Right lobe of liver (tissue), 6 donors: ENCODE data around the gene SNAP25. TPM values are rescaled to one million over a fixed set of nuclear protein-coding genes. Genes with fewer than 3 reads are reported as not detected.

ENCODE experiments used
- ATAC-seq, 4 donors: fragments of 200-7000 bp; cut with Tn5 transposase; one replicate each; pipeline ENCODE4 v1.9.1; 2020; ENCODE audit warnings: mild to moderate bottlenecking in 4 of 4, moderate library complexity in 4 of 4
- DNase-seq, 3 donors: peaks; one replicate each; pipeline ENCODE4 v3.0.0-alpha.2; 2020
- H3K27ac ChIP-seq, 3 donors: fragments of 200-600 bp; one replicate each; pipeline ENCODE4 v1.8.0; 2022
- H3K27me3 ChIP-seq, 2 donors: fragments of 200-600 bp; one replicate each; pipeline ENCODE4 v1.8.0; 2022
- H3K36me3 ChIP-seq, 4 donors: fragments of 200-600 bp; sonication (generic) in 1 of 4; one replicate each; pipeline versions ENCODE4 v1.5.1 to v1.8.0; 2017 to 2022; ENCODE audit warnings: control low read depth in 1 of 4
- H3K4me1 ChIP-seq, 4 donors: fragments of 200-600 bp; sonication (generic) in 1 of 4; one replicate each; pipeline versions ENCODE4 v1.5.1 to v1.8.0; 2017 to 2022; ENCODE audit warnings: control low read depth in 1 of 4
- H3K4me3 ChIP-seq, 3 donors: fragments of 200-600 bp; one replicate each; pipeline ENCODE4 v1.8.0; 2022
- H3K9me3 ChIP-seq, 4 donors: fragments of 200-600 bp; sonication (generic) in 1 of 4; one replicate each; pipeline versions ENCODE4 v1.5.1 to v1.8.0; 2017 to 2022; ENCODE audit warnings: control low read depth in 1 of 4
- POLR2A ChIP-seq: fragments of 450-650 bp; IDR thresholded peaks from one replicate; pipeline ENCODE4 v1.6.1; 2017; ENCODE audit warnings: antibody characterized with exemption, mild to moderate bottlenecking
- WGBS: methylation state at CpG from one replicate; pipeline ENCODE4 v1.1.6; 2018; ENCODE audit warnings: low coverage, low lambda C conversion rate; ENCODE audit not compliant: insufficient coverage; ENCODE audit errors: missing lambda C conversion rate; 5-methylcytosine and 5-hydroxymethylcytosine counted together
- intact Hi-C, 2 donors: fragments of 100-400 bp; cut with DNase I; formaldehyde crosslinking; loops; one replicate each; pipeline versions ENCODE4 v1.11.2 to v1.14.1; 2022
- total RNA-seq, 6 experiments: library from RNA; depleted of rRNA in 2 of 6; stranded (reverse); fragments of >200 nt in 2 of 6; fragmentation: NEBNext Ultra II Directional in 3 of 6; extraction: Animal tissue kit (Norgen Biotek cat#: 25700) in 3 of 6; gene quantifications; one replicate each; pipeline versions ENCODE4 v1.1.0 to v1.2.4, GENCODE V29; 2016 to 2023
- TF ChIP-seq, protein P1 (sequence below), 4 donors: fragments of 200-600 bp in 3 of 4; fragments of 450-650 bp in 1 of 4; IDR thresholded peaks; one replicate each; pipeline versions ENCODE4 v1.5.1 to v1.8.0; 2016 to 2022; ENCODE audit warnings: antibody characterized with exemption in 4 of 4, mild to moderate bottlenecking in 2 of 4
- donor health status: DM: no; HTN: yes; CAD: no.
- donor health status: DM: no; HTN: no; CAD: no.
- donor health status: DM: no; HTN: no; CAD: no.
- donor health status: DM: no; HTN: yes; CAD: no.
- donor health status: DM: no; HTN: yes; CAD: no.

The SNAP25 gene
- total RNA-seq, 6 experiments from 2014 or later = 0.23 to 0.32 TPM; not detected in 4

GRCh38 chr20:10209091-10209490 lies 9.5 kb upstream of the SNAP25 start:
- ATAC-seq (no peak), DNase-seq (no peak)
- Histone ChIP-seq H3K9me3 (no peaks in the 10 kb centered on the region), H3K4me1 (no peaks in the 10 kb centered on the region), H3K27ac (no peak overlapping the region), H3K4me3 (no peak overlapping the region), H3K36me3 (no peaks in the 10 kb centered on the region), H3K27me3 (no peaks in the 10 kb centered on the region)
- WGBS = 90% methylated on average over 1 of the region's 1 CpG
- intact Hi-C loops = no loop called here
- no peak for TF ChIP-seq POLR2A
- TF ChIP-seq, protein P1, sequence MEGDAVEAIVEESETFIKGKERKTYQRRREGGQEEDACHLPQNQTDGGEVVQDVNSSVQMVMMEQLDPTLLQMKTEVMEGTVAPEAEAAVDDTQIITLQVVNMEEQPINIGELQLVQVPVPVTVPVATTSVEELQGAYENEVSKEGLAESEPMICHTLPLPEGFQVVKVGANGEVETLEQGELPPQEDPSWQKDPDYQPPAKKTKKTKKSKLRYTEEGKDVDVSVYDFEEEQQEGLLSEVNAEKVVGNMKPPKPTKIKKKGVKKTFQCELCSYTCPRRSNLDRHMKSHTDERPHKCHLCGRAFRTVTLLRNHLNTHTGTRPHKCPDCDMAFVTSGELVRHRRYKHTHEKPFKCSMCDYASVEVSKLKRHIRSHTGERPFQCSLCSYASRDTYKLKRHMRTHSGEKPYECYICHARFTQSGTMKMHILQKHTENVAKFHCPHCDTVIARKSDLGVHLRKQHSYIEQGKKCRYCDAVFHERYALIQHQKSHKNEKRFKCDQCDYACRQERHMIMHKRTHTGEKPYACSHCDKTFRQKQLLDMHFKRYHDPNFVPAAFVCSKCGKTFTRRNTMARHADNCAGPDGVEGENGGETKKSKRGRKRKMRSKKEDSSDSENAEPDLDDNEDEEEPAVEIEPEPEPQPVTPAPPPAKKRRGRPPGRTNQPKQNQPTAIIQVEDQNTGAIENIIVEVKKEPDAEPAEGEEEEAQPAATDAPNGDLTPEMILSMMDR (IDR thresholded peaks at IDR 0.05) = no peak

GRCh38 chr20:10213526-10213925 lies 5.1 kb upstream of the SNAP25 start:
- no peaks in the 10 kb centered on the region for H3K36me3 ChIP-seq
- no peaks in the 10 kb centered on the region for H3K9me3 ChIP-seq
- WGBS = 71% methylated on average over 2 of the region's 2 CpGs
- intact Hi-C loops = no loop called here
- DNase-seq (no peak), ATAC-seq (no peak)
- H3K4me3 ChIP-seq = no peak overlapping the region
- H3K4me1 ChIP-seq = peaks cover 0 to 7% (median 0%) of the 10 kb centered on the region in 4 donors
- TF ChIP-seq, protein P1 (IDR thresholded peaks at IDR 0.05) = no peak
- no peak for TF ChIP-seq POLR2A
- no peak overlapping the region for H3K27ac ChIP-seq
- H3K27me3 ChIP-seq = peaks cover 0 to 9% of the 10 kb centered on the region in 2 donors

- no peak overlapping the region for H3K27ac ChIP-seq
- intact Hi-C loops = no loop called here
- no peak for DNase-seq
- no peak for TF ChIP-seq POLR2A
- TF ChIP-seq, protein P1 (IDR thresholded peaks at IDR 0.05) = no peak
- H3K9me3 ChIP-seq = no peaks in the 10 kb centered on the region
- H3K27me3 ChIP-seq = peaks cover 0 to 13% of the 10 kb centered on the region in 2 donors
- no peaks in the 10 kb centered on the region for H3K36me3 ChIP-seq
- 37% methylated on average over 4 of the region's 4 CpGs for WGBS
- no peak overlapping the region for H3K4me3 ChIP-seq
- peaks cover 0 to 9% (median 0%) of the 10 kb centered on the region in 4 donors for H3K4me1 ChIP-seq
- no peak for ATAC-seq
Measured at GRCh38 chr20:10216146-10216791, 2.4 kb upstream of the SNAP25 start.

GRCh38 chr20:10217721-10218410 lies 764 bp upstream of the SNAP25 start:
- Histone ChIP-seq H3K27ac (no peak overlapping the region), H3K9me3 (no peaks in the 10 kb centered on the region), H3K27me3 (peaks cover 0 to 13% of the 10 kb centered on the region in 2 donors), H3K4me3 (peak overlapping the region in 1 of 3 donors; percentile 13), H3K4me1 (peaks cover 0 to 9% (median 0%) of the 10 kb centered on the region in 4 donors), H3K36me3 (no peaks in the 10 kb centered on the region)
- ATAC-seq (peak in 3 of 4 donors; percentile 35 to 58 (median 45)), DNase-seq (no peak)
- intact Hi-C loops = no loop called here
- under 1% methylated on average over 28 of the region's 40 CpGs for WGBS
- TF ChIP-seq, protein P1 (IDR thresholded peaks at IDR 0.05) = no peak
- TF ChIP-seq POLR2A = no peak
